Measurements from ENCODE around the gene STAB2. TPM values are rescaled to one million over a fixed set of nuclear protein-coding genes. Genes with fewer than 3 reads are reported as not detected.
"Not testable (repeated sequence)": the region's sequence is repeated elsewhere in the genome, so short reads cannot be mapped to it uniquely, and the experiment has no call there.

Gene STAB2
- polyA plus RNA-seq, 1 of the 3 experiments (the other 2 are of a cell fraction), result not detected

DNA sequence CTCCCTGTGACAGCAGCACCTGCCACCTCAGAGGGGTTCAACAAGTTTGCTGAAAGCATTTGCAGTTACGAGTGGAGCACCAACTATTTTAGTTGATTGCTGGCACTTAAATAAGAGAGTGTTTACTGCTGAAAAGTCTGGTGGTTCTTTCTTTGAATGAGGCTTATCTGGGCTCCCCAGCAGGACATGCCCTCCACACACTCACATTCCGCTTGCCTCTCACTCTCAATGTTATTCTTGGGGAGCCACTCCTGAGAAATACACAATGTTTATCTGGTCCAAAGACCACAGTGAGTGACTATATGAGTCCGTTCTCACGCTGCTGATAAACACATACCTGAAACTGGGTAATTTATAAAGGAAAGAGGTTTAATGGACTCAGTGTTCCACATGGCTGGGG, 222.1 kb downstream of the STAB2 start:
- CTCF ChIA-PET, result no interaction called here

DNA sequence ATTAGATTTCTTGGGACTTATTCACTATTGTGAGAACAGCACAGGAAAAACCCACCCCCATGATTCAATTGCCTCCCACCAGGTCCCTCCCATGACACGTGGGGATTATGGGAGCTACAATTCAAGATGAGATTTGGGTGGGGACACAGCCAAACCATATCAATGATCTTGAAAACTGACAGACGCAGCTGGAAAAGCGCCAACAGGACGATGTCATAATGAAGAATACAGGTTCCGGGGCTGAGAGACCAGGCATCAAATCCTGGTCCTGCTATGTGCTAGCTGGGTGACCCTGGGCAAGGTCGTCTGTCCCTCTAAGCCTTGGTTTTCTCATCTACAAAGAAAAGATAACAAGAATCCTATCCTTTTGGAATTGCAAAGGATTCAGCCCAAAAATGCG, 222.6 kb downstream of the STAB2 start:
- H3K9me2 ChIP-seq; DNase-seq; H3K27ac ChIP-seq (ENCODE audit: low read depth in 2 of 2, low read length in 1 of 2); H3K4me2 ChIP-seq; CTCF ChIA-PET; H4K20me1 ChIP-seq (ENCODE audit: insufficient read depth); H2AFZ ChIP-seq (ENCODE audit: low read depth); H3K27me3 ChIP-seq (ENCODE audit: insufficient read depth); H3K4me3 ChIP-seq (ENCODE audit: low read depth in 2 of 2, low read length in 1 of 2); H3K9me3 ChIP-seq; POLR2A ChIA-PET; H3K9ac ChIP-seq: not testable (repeated sequence)
- peaks cover 7 to 28% of the 10 kb centered on the region in 2 experiments for H3K36me3 ChIP-seq (replicated peaks in 1 of 2; ENCODE audit: control insufficient read depth in 1 of 2, insufficient read depth in 2 of 2, low read length in 1 of 2)
- peaks cover 23% of the 10 kb centered on the region for H3F3A ChIP-seq (replicated peaks; ENCODE audit: insufficient read depth)
- peaks cover 33% of the 10 kb centered on the region; the same call in 1 of the 2 replicates for H3K79me2 ChIP-seq (ENCODE audit: insufficient read depth)
- 81% methylated on average over 6 of the region's 7 CpGs for WGBS (ENCODE audit: low lambda C conversion rate)
- H3K4me1 ChIP-seq (ENCODE audit: control insufficient read depth in 1 of 2, insufficient read depth in 2 of 2, low read depth in 1 of 2, low read length in 1 of 2), result peaks cover 3 to 31% of the 10 kb centered on the region in 2 experiments

More for the DNA sequence above, 222.1 kb downstream of the STAB2 start:
- Histone ChIP-seq H3K9me3 (no peaks in the 10 kb centered on the region), H3K9me2 (no peaks in the 10 kb centered on the region), H3K4me1 (ENCODE audit: control insufficient read depth in 1 of 2, insufficient read depth in 2 of 2, low read depth in 1 of 2, low read length in 1 of 2) (peaks cover 3 to 26% of the 10 kb centered on the region in 2 experiments; a peak in 3 of 4 replicates), H3K9ac (no peak overlapping the region), H2AFZ (ENCODE audit: low read depth) (no peak overlapping the region), H3K36me3 (replicated peaks in 1 of 2; ENCODE audit: control insufficient read depth in 1 of 2, insufficient read depth in 2 of 2, low read length in 1 of 2) (peaks cover 7 to 28% of the 10 kb centered on the region in 2 experiments), H3F3A (replicated peaks; ENCODE audit: insufficient read depth) (peaks cover 19% of the 10 kb centered on the region), H3K27ac (ENCODE audit: low read depth in 2 of 2, low read length in 1 of 2) (no peak overlapping the region), H3K27me3 (ENCODE audit: insufficient read depth) (no peaks in the 10 kb centered on the region), H4K20me1 (ENCODE audit: insufficient read depth) (no peaks in the 10 kb centered on the region), H3K4me3 (ENCODE audit: low read depth in 2 of 2, low read length in 1 of 2) (no peak overlapping the region), H3K4me2 (no peak overlapping the region), H3K79me2 (ENCODE audit: insufficient read depth) (peaks cover 33% of the 10 kb centered on the region; the same call in 1 of the 2 replicates)
- TF ChIP-seq NFIC (IDR thresholded peaks at IDR 0.05; ENCODE audit: borderline replicate concordance) (no peak), SMC3 (IDR thresholded peaks at IDR 0.05; ENCODE audit: low read depth, low read length) (no peak), GATA2 (CRISPR knock-in tag; IDR thresholded peaks at IDR 0.05) (no peak), FOSL2 (IDR thresholded peaks at IDR 0.05; ENCODE audit: borderline replicate concordance, low read depth) (no peak), FOXM1 (IDR thresholded peaks at IDR 0.05; ENCODE audit: low read depth) (no peak), MEF2A (IDR thresholded peaks at IDR 0.05; ENCODE audit: borderline replicate concordance, low read depth) (no peak)
- TF ChIP-seq, protein P1, sequence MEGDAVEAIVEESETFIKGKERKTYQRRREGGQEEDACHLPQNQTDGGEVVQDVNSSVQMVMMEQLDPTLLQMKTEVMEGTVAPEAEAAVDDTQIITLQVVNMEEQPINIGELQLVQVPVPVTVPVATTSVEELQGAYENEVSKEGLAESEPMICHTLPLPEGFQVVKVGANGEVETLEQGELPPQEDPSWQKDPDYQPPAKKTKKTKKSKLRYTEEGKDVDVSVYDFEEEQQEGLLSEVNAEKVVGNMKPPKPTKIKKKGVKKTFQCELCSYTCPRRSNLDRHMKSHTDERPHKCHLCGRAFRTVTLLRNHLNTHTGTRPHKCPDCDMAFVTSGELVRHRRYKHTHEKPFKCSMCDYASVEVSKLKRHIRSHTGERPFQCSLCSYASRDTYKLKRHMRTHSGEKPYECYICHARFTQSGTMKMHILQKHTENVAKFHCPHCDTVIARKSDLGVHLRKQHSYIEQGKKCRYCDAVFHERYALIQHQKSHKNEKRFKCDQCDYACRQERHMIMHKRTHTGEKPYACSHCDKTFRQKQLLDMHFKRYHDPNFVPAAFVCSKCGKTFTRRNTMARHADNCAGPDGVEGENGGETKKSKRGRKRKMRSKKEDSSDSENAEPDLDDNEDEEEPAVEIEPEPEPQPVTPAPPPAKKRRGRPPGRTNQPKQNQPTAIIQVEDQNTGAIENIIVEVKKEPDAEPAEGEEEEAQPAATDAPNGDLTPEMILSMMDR (IDR thresholded peaks at IDR 0.05), result no peak
- TF ChIP-seq, protein P2, sequence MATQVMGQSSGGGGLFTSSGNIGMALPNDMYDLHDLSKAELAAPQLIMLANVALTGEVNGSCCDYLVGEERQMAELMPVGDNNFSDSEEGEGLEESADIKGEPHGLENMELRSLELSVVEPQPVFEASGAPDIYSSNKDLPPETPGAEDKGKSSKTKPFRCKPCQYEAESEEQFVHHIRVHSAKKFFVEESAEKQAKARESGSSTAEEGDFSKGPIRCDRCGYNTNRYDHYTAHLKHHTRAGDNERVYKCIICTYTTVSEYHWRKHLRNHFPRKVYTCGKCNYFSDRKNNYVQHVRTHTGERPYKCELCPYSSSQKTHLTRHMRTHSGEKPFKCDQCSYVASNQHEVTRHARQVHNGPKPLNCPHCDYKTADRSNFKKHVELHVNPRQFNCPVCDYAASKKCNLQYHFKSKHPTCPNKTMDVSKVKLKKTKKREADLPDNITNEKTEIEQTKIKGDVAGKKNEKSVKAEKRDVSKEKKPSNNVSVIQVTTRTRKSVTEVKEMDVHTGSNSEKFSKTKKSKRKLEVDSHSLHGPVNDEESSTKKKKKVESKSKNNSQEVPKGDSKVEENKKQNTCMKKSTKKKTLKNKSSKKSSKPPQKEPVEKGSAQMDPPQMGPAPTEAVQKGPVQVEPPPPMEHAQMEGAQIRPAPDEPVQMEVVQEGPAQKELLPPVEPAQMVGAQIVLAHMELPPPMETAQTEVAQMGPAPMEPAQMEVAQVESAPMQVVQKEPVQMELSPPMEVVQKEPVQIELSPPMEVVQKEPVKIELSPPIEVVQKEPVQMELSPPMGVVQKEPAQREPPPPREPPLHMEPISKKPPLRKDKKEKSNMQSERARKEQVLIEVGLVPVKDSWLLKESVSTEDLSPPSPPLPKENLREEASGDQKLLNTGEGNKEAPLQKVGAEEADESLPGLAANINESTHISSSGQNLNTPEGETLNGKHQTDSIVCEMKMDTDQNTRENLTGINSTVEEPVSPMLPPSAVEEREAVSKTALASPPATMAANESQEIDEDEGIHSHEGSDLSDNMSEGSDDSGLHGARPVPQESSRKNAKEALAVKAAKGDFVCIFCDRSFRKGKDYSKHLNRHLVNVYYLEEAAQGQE (IDR thresholded peaks at IDR 0.05; ENCODE audit: low read depth, low read length), result no peak
- POLR2A ChIA-PET, result no interaction called here
- WGBS (ENCODE audit: low lambda C conversion rate), result 98% methylated on average over 4 of the region's 4 CpGs
- DNase-seq, result no peak

Data from SK-N-SH (cell line).